Neural progenitor cell (in vitro differentiated cells): ENCODE data around the gene RELN. TPM values are rescaled to one million over a fixed set of nuclear protein-coding genes. Genes with fewer than 3 reads are reported as not detected.
"Not testable (repeated sequence)": the region's sequence is repeated elsewhere in the genome, so short reads cannot be mapped to it uniquely, and the experiment has no call there.

Experiments
- DNase-seq: peaks from one replicate; pipeline ENCODE4 v3.0.0-alpha.2; 2016; ENCODE audit warnings: low spot score
- H2AFZ ChIP-seq: fragments of 200-600 bp; sonication (generic); replicated peaks from 2 replicates; pipeline ENCODE4 v1.6.1; 2016; ENCODE audit warnings: antibody characterized with exemption
- H3F3A ChIP-seq: fragments of 200-600 bp; sonication (generic); 2 replicates; pipeline ENCODE4 v1.6.1; 2016; ENCODE audit warnings: antibody characterized with exemption, low read depth
- H3K27ac ChIP-seq: fragments of 200-600 bp; sonication (generic); 2 replicates; pipeline ENCODE4 v1.5.1; 2016; ENCODE audit warnings: mild to moderate bottlenecking
- H3K27me3 ChIP-seq: fragments of 200-600 bp; sonication (generic); 2 replicates; pipeline ENCODE4 v1.6.1; 2016; ENCODE audit warnings: mild to moderate bottlenecking, moderate library complexity
- H3K36me3 ChIP-seq: fragments of 200-600 bp; sonication (generic); 2 replicates; pipeline ENCODE4 v1.5.1; 2016
- H3K4me1 ChIP-seq: fragments of 200-600 bp; sonication (generic); 2 replicates; pipeline ENCODE4 v1.6.1; 2016; ENCODE audit warnings: mixed run types
- H3K4me2 ChIP-seq: fragments of 200-600 bp; sonication (generic); 2 replicates; pipeline ENCODE4 v1.6.1; 2016
- H3K4me3 ChIP-seq: fragments of 200-600 bp; sonication (generic); 2 replicates; pipeline ENCODE4 v1.5.1; 2016
- H3K79me2 ChIP-seq: fragments of 200-600 bp; sonication (generic); 2 replicates; pipeline ENCODE4 v1.6.1; 2016; ENCODE audit warnings: low read depth
- H3K9ac ChIP-seq: fragments of 200-600 bp; sonication (generic); 2 replicates; pipeline ENCODE4 v1.6.1; 2016
- H3K9me3 ChIP-seq: fragments of 200-600 bp; sonication (generic); 2 replicates; pipeline ENCODE4 v1.5.1; 2016; ENCODE audit warnings: low read depth
- H4K20me1 ChIP-seq: fragments of 200-600 bp; sonication (generic); 2 replicates; pipeline ENCODE4 v1.6.1; 2016; ENCODE audit warnings: low read depth
- H3K27ac Mint-ChIP-seq: 3 replicates; pipeline ENCODE4 v1.8.0; 2021; ENCODE audit warnings: mixed read lengths
- H3K27me3 Mint-ChIP-seq: 2 replicates; pipeline ENCODE4 v1.8.0; 2022; ENCODE audit warnings: low read depth, mild to moderate bottlenecking, inconsistent platforms, moderate library complexity, mixed read lengths; ENCODE audit not compliant: insufficient read depth
- H3K36me3 Mint-ChIP-seq: 3 replicates; pipeline ENCODE4 v1.8.0; 2021; ENCODE audit warnings: mixed read lengths
- H3K4me1 Mint-ChIP-seq: 3 replicates; pipeline ENCODE4 v1.8.0; 2021; ENCODE audit warnings: mixed read lengths
- H3K4me3 Mint-ChIP-seq: 3 replicates; pipeline ENCODE4 v1.8.0; 2021; ENCODE audit warnings: mild to moderate bottlenecking, moderate library complexity, mixed read lengths
- H3K9me3 Mint-ChIP-seq: 3 replicates; pipeline ENCODE4 v1.8.0; 2020; ENCODE audit warnings: mixed read lengths
- EZH2 ChIP-seq: fragments of 200-600 bp; sonication (generic); IDR thresholded peaks from 2 replicates; pipeline ENCODE4 v1.6.1; 2017; ENCODE audit warnings: antibody characterized with exemption, mild to moderate bottlenecking, moderate library complexity
- EZH2phosphoT487 ChIP-seq: fragments of 200-600 bp; sonication (generic); IDR thresholded peaks from 2 replicates; pipeline ENCODE4 v1.6.1; 2017; ENCODE audit warnings: antibody characterized with exemption
- total RNA-seq: library from RNA; depleted of rRNA; stranded (reverse); fragments of >200 nt; gene quantifications from 2 replicates; pipeline ENCODE4 v1.2.3, GENCODE V29; 2015; ENCODE audit warnings: low replicate concordance
- TF ChIP-seq, protein P1 (sequence below): fragments of 200-600 bp; sonication (generic); IDR thresholded peaks from 2 replicates; pipeline ENCODE4 v1.5.1; 2017; ENCODE audit warnings: antibody characterized with exemption, mild to moderate bottlenecking

The RELN gene
- total RNA-seq, 1 donor from 2014 or later, result 0.02 TPM

DNA sequence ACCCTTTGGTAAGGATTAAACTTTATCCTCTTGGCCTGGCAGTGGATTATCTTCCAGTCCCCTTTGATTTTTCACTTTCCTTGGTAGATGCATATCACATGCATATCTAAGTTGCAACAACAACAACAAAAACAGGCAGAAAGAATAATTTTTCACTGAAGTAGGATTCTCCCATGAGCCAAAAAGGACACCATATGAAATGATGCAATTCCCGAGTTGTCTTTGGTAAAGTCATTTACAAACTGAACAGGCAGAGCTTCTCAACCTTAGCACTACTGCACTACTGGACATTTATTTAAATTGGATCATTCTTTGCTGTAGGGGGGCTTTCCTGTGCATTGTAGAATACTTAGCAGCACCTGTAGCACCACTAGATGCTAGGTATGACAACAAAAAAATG is 195.0 kb downstream of the RELN start:
- Mint-ChIP-seq H3K36me3 (no peaks in the 10 kb centered on the region), H3K9me3 (no peaks in the 10 kb centered on the region), H3K4me3 (no peak overlapping the region), H3K4me1 (no peaks in the 10 kb centered on the region), H3K27me3 (peaks cover 5% of the 10 kb centered on the region), H3K27ac (no peak overlapping the region)
- Histone ChIP-seq H3K4me3 (no peak overlapping the region), H3F3A (no peaks in the 10 kb centered on the region), H4K20me1 (no peaks in the 10 kb centered on the region), H3K79me2 (no peaks in the 10 kb centered on the region), H3K27me3 (no peaks in the 10 kb centered on the region), H3K9me3 (peaks cover 6% of the 10 kb centered on the region), H3K4me1 (no peaks in the 10 kb centered on the region), H3K36me3 (no peaks in the 10 kb centered on the region), H2AFZ (no peak overlapping the region), H3K4me2 (no peak overlapping the region), H3K27ac (no peak overlapping the region), H3K9ac (no peak overlapping the region)
- TF ChIP-seq EZH2phosphoT487 (no peak), EZH2 (no peak)
- TF ChIP-seq, protein P1, sequence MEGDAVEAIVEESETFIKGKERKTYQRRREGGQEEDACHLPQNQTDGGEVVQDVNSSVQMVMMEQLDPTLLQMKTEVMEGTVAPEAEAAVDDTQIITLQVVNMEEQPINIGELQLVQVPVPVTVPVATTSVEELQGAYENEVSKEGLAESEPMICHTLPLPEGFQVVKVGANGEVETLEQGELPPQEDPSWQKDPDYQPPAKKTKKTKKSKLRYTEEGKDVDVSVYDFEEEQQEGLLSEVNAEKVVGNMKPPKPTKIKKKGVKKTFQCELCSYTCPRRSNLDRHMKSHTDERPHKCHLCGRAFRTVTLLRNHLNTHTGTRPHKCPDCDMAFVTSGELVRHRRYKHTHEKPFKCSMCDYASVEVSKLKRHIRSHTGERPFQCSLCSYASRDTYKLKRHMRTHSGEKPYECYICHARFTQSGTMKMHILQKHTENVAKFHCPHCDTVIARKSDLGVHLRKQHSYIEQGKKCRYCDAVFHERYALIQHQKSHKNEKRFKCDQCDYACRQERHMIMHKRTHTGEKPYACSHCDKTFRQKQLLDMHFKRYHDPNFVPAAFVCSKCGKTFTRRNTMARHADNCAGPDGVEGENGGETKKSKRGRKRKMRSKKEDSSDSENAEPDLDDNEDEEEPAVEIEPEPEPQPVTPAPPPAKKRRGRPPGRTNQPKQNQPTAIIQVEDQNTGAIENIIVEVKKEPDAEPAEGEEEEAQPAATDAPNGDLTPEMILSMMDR, result no peak
- no peak for DNase-seq

DNA sequence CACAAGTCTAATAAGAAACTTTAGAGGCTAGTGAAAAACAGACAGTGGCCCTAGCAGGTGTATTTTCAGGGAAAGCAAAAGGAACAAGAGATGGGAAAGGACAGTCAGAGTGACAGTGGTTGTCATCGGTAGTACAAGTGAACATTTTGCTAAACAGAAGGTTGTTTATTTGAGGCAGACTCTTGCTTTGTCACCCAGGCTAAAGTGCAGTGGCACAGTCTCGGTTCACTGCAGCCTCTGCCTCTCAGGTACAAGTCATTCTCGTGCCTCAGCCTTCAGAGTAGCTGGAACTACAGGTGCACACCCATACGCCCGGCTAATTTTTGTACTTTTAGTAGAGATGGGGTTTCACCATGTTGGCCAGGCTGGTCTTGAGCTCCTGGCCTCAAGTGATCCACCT is 195.8 kb downstream of the RELN start:
- no peak for TF ChIP-seq EZH2
- no peak overlapping the region for H3K4me3 ChIP-seq

DNA sequence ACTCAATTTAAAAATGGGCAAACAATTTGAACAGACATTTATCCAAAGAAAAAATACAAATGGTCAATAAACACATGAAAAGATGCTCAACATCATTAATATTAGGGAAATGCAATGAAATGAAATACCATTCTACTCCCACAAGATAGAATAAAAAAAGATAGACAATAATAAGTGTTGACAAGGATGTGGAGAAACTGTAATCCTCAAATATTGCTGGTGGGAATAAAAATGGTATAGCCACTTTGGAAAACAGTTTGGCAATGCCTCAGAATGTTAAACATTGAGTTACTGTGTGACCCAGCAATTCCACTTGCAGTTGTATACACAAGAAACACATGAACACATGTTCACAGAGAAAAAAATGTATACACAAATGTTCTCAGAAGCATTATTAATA is 197.6 kb downstream of the RELN start:
- no peak overlapping the region for H3K27ac ChIP-seq
- no peak overlapping the region for H3K4me3 ChIP-seq
- no peaks in the 10 kb centered on the region for H3K79me2 ChIP-seq
- TF ChIP-seq, protein P1, result no peak
- TF ChIP-seq EZH2phosphoT487 (no peak), EZH2 (no peak)
- no peak overlapping the region for H3K4me3 Mint-ChIP-seq
- H3F3A ChIP-seq, result no peaks in the 10 kb centered on the region
- no peaks in the 10 kb centered on the region for H3K36me3 ChIP-seq
- no peak overlapping the region for H3K27ac Mint-ChIP-seq
- no peak overlapping the region for H3K9ac ChIP-seq
- no peaks in the 10 kb centered on the region for H3K4me1 Mint-ChIP-seq
- H3K4me2 ChIP-seq, result no peak overlapping the region
- DNase-seq, result no peak
- H3K36me3 Mint-ChIP-seq, result no peaks in the 10 kb centered on the region
- H3K27me3 ChIP-seq, result no peaks in the 10 kb centered on the region
- H3K4me1 ChIP-seq, result no peaks in the 10 kb centered on the region
- peaks cover 5% of the 10 kb centered on the region for H3K9me3 Mint-ChIP-seq
- H3K9me3 ChIP-seq, result peaks cover 6% of the 10 kb centered on the region
- peaks cover 6% of the 10 kb centered on the region for H3K27me3 Mint-ChIP-seq
- H2AFZ ChIP-seq, result no peak overlapping the region
- H4K20me1 ChIP-seq, result no peaks in the 10 kb centered on the region

More for the DNA sequence above, 195.8 kb downstream of the RELN start:
- DNase-seq, result no peak
- Mint-ChIP-seq H3K4me1 (no peaks in the 10 kb centered on the region), H3K9me3 (no peaks in the 10 kb centered on the region), H3K27ac (no peak overlapping the region), H3K27me3 (peaks cover 6% of the 10 kb centered on the region), H3K4me3 (no peak overlapping the region), H3K36me3 (no peaks in the 10 kb centered on the region)
- Histone ChIP-seq H3K27me3 (no peaks in the 10 kb centered on the region), H2AFZ (no peak overlapping the region), H4K20me1 (no peaks in the 10 kb centered on the region), H3K9me3 (peaks cover 6% of the 10 kb centered on the region), H3K36me3 (no peaks in the 10 kb centered on the region), H3F3A (no peaks in the 10 kb centered on the region), H3K9ac (no peak overlapping the region), H3K27ac (no peak overlapping the region), H3K4me1 (no peaks in the 10 kb centered on the region), H3K79me2 (no peaks in the 10 kb centered on the region), H3K4me2 (no peak overlapping the region)

DNA sequence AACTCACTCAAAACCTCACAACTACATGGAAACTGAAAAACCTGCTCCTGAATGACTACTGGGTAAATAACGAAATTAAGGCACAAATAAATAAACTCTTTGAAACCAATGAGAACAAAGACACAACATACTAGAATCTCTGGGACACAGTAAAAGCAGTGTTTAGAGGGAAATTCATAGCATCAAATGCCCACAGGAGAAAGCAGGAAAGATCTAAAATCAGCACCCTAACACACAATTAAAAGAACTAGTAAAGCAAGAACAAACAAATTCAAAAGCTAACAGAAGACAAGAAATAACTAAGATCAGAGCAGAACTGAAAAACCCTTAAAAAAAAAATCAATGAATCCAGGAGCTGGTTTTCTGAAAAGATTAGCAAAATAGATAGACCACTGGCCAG is 202.4 kb downstream of the RELN start:
- H3K36me3 Mint-ChIP-seq, H3K79me2 ChIP-seq, H3K4me2 ChIP-seq, H3K27ac Mint-ChIP-seq, H3F3A ChIP-seq, H2AFZ ChIP-seq, H3K27me3 Mint-ChIP-seq, H3K9me3 ChIP-seq, H3K27ac ChIP-seq, H3K4me1 ChIP-seq, H3K9ac ChIP-seq, H3K27me3 ChIP-seq, H4K20me1 ChIP-seq, H3K4me3 ChIP-seq, H3K36me3 ChIP-seq, H3K4me3 Mint-ChIP-seq, H3K4me1 Mint-ChIP-seq, H3K9me3 Mint-ChIP-seq, DNase-seq: not testable (repeated sequence)
